ENCODE results near the gene CNMD.
"Not testable (repeated sequence)": the region's sequence is repeated elsewhere in the genome, so short reads cannot be mapped to it uniquely, and the experiment has no call there.

CNMD gene

DNA sequence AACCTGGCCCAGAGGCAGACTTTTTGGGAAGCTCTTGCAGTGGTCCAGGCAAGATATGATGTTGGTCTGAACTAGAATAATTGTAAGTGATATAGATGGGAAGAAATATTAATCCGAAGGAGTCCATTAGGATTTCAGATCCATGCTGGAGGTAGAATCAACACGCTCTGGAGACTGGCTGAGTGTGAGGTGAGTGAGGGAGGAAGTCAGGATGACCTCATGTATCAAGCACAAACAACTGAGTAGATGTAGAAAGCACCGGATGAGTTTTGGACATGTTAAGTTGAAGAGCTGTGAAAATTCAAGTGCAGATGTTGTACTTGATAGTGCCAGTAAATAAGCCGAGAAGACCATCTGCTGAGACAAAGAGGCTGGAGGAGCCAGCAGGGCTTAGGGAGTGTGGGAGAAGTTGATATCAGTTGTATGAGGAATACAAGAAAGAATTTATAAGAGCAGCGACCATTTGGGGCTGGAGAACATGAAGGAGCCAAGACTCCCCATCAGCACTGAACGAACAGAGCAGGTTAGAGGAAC, 5.3 kb upstream of the CNMD start:
- DNase-seq (ENCODE audit: low spot score) = no peak

DNA sequence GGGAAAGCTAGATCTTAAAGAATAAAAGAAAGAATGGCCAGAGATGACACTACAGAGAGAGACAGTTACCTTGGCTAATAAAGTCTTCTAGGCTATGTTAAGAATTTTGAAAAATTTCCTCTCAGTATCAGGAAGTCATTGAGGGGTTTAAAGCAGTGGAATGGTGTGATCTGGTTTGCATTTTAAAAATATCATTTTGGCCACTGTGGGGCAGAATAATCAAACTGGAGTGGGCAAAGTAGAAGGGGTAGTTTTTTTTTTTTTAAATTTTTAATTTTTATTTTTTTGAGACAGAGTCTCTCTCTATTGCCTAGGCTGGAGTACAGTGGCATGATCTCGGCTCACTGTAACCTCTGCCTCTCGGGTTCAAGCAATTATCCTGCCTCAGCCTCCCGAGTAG, 4.4 kb upstream of the CNMD start:
- DNase-seq (ENCODE audit: low spot score) = no peak

DNA sequence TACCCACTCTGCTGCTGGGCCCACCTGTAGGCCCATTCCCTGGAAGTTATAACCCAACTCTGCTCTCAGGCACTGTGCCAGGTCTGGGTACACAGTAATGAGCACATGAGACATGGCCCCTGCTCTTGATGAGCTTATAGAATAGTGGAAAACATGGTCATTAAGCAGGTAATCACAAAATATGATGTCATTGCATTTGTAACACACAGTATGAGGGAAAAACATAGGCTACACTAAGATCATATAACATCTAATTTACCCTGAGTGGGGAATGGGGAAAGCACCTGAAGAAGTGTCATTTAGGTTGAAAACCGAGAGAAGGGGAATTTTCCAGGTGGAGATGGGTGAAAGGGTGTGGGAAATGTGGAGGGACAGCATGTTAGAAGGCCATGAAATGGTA, 3.9 kb upstream of the CNMD start:
- DNase-seq (ENCODE audit: low spot score) = no peak

DNA sequence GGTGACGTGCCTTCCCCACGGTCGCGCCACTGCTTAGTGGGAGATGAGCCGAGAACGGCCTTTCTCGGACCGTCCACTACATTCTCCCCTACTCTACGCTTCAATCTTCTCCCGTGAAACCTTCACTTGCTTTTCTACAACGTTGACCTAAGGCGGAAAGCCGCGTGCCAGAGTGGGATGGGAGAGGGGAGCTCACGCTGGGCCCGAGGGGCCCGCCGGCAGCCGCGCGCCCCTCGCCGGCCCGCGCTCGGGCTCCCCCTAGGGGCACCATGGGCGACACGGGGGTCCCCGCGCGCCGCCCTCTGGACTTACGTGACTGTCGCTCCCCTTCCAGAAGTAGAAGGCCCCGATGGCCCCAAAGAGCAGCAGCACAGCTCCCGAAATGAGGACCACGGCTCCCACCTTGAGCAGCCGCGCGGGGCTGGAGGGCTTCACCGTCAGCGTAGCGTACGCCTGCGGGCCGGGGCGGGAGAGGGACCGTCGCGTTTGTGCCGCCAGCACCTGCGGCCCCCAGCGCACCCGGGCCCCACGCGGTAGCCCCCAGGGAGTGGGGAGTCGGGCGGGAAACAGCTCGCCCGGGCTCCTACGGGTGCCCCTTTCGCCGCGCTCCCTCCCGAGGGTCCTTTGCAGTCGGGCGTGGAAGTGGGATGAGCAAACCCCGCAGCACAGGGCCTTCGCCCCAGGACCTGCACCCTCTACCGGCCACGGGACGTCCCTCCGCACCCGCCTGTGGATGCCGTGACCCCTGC, 727 bp downstream of the CNMD start:
- DNase-seq (ENCODE audit: low spot score) = no peak

DNA sequence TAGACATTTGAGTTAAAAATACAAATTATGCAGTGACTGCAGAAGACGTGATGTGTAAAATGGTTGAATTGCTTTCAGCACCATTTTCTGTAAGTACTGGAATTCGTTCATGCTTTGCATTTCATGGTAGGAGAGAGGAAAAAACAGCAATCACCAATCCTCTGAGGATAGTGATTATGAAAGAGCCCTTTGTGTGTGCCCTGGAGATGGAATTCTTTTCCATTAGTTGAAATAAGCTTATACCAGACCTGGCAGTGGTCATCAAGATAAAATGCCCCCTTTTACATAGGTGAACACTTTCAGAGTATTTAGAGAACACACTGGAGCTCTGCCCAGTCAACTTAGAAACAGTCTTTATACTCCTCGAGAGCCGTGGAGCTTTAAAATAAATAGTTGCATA, 1.7 kb downstream of the CNMD start:
- DNase-seq (ENCODE audit: low spot score) = no peak

DNA sequence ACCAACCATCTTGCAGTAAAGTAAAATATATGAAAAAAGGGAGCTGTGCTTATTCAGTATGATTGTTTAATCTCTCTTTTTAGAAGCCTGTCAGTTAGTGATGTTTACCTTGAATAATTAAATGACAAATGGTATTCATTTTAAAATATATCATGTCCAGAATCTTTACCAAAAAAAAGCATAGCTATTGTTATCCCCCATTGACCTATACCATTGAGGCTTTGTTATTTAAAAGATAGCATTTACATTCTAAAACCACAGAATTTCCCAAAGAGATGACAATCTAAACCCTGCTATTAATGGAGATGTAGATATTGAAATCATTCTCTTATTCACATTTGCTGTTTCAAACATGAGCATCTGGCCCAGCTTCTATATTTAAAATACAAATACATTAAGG, 2.2 kb downstream of the CNMD start:
- DNase-seq (ENCODE audit: low spot score) = no peak

DNA sequence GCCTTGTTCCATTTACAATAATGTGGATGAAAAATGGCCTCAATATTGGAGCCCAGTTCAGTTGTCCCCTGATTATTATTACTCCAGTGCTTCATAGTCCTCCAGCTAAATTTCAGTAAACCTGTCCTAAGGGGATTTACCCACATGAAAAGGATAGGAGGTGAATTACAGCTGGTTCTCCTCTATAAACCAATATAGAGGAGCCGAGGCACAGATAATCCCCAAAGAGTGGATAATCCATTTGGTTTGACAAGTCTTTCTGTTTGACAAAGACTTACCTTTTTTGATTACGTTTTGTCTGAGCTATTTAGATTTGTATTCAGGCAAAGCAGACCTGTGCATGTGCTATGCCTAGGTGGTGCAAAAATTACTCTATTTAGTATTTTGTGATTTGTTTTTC, 2.7 kb downstream of the CNMD start:
- DNase-seq (ENCODE audit: low spot score) = no peak

DNA sequence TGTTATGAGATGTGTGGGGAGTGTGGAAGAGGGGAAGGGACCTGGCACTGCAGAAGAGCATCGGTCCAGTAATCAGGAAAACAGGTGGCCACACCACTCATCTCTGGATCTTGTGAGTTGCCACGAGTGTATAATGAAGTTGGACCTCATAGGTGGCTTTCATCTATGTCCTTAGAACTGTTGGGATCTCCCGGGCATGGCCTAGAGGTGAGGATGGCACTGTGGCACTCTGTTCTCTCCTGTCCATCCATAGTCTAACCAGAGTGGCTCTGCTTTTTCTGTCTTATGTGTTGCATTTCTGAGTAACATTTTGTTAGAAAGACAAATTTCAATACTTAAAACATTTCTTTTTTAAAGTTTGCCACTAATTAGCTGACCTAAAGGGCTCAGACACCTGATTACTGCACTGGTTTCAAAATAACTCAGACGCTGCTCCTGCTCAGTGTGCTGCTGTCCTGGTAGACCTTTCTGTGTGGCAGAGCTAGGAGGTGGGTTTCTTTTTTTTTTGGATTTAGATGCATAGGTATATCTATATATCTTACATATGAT, 5.5 kb downstream of the CNMD start:
- no peak for DNase-seq (ENCODE audit: low spot score)

DNA sequence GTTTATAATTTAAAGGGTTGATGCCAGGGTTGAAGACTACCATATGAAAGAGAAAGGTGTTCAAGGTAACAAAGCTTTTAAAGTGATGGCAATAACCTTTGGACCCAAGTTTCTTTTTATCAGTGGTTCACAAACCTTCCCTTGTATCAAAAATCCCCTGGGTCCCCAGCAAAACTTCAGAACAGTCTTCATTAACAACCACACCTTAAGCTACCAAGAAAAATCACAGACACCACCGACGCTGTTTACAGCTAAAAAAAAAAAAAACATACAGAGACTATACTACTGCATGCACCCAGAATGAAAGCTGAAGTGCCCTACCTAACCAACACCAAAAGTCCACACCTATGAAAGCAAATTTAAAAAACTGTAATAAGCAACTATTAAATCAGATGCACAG, 13.4 kb downstream of the CNMD start:
- DNase-seq (ENCODE audit: low spot score) = no peak

DNA sequence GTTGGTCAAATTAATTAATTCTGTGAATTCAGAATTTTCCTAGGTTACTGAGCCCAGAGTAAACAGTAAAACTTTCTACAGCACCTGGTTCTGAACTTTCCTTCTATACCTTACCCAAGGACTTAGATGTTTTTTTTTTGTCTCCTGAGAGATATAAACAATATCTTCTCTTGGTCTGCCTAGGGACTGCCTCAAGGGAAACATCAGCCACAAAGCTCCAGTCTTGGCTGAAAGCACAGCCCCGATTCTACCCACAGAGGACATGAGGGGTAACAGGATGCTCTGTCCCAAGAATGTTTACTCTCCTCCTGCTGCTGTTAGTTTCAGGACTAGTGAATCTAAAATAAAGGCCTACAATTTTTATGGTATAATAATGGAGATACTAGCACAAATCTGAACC, 14.3 kb downstream of the CNMD start:
- no peak for DNase-seq (ENCODE audit: low spot score)

DNA sequence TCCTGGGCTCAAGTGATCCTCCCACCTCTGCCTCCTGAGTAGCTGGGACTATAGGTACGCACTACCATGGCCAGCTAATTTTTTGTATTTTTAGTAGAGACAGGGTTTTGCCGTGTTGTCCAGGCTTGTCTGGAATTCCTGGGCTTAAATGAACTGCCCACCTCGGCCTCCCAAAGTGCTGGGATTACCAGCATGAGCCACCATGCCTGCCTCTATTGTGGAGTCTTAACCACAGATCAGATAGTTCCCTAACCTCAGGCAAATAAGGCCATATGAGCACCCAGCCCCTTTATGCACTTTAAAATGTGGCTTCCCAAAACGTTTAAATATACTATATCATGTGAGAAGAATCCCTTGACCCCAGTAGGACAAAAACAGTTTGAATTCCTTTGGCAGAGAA, 16.4 kb downstream of the CNMD start:
- DNase-seq (ENCODE audit: low spot score) = no peak

DNA sequence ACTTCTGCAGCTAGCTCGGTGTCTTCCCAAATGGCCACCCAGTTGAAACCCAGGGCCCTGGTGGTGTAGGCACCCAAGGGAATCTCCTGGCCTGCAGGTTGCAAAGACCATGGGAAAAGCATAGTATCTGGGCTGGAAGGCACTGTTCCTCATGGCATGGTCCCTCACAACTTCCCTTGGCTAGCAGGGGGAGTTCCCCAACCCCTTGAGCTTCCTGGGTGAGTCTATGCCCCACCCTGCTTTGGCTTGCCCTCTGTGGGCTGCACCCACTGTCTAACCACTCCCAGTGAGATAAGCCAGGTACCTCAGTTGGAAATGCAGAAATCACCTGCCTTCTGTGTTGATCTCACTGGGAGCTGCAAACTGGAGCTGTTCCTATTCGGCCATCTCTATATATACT, 18.3 kb downstream of the CNMD start:
- DNase-seq (ENCODE audit: low spot score) = not testable (repeated sequence)

DNA sequence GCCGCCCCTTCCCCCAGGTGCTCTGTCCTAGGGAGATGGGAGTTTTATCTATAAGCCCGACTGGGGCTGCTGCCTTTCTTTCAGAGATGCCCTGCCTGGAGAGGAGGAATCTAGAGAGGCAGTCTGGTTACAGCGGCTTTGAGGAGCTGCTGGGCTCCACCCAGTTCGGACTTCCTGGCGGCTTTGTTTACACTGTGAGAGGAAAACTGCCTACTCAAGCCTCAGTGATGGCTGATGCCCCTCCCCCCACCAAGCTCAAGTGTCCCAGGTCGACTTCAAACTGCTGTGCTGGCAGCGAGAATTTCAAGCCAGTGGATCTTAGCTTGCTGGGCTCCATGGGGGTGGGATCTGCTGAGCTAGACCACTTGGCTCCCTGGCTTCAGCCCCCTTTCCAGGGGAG, 18.7 kb downstream of the CNMD start:
- not testable (repeated sequence) for DNase-seq (ENCODE audit: low spot score)

DNA sequence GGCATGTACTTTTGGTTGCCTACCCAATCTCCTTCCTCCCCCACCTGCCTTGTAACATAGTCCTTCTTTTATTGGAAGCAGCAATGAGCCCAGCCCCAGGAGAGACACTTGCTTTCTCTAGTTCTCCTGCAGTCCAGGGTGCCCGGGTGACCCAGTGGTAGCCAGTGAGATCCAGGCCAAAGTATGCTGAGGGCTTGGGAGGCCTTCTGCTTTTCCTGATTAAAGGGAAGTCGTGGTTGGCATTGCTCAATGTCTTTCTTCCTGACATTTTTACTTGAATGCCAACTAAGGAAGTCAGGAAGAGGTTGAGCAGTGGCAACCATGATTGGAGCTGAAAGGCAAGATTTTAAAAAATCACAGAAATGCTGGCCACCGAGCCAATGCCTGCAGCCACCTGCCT, 25.7 kb downstream of the CNMD start:
- DNase-seq (ENCODE audit: low spot score) = no peak

DNA sequence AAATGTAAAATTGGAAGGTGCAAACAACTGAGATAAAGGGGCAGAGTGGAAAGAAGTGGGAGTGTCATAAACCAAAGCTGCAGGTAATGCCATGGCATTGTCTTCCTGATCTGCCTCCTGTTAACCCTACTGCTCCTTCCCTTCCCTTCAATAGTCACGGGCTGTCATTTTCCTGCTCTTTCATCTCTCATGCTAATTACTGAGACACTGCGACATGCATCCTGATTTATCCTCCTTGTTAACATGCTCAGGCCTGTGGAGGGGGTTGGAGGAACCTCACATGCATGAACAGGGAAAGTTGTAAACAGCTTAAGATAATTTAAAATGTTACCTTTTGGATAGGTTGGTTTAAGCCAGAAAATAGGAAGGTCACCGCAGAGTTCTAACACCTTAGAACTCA, 27.2 kb downstream of the CNMD start:
- DNase-seq (ENCODE audit: low spot score) = no peak

DNA sequence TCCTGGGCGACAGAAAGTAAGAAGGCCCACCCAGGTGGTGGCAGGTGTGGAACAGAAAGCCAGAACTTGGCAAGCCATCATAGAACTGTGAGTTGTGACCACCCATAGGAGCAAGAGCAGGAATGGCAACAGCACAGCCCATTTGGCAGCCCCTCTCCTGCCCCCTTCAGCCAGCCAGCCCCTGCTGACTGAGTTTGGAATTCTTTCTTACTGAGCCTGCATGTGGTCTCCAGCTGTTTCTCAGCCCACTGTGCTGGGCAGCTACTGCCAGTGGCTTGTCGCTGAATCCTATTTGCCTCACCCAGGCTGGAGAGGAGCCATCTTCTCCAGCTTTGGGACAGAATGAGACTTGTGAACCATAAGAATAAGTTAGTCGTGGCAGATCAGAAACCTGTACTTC, 28.3 kb downstream of the CNMD start:
- no peak for DNase-seq (ENCODE audit: low spot score)

DNA sequence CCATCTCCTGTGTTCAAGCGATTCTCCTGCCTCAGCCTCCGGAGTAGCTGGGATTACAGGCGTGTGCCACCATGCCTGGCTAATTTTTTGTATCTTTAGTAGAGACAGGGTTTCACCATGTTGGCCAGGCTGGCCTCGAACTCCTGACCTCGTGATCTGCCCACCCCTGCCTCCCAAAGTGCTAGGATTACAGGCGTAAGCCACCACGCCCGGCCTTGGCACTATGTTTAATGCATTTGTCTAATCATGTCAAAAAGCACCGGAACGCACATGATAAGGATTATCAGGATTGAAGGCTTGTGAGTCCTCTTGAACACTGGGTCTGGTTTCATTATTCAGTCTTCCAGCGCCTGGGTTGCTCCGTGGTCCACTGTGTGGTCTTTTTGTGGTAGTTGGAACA, 31.4 kb downstream of the CNMD start:
- not testable (repeated sequence) for DNase-seq (ENCODE audit: low spot score)

DNA sequence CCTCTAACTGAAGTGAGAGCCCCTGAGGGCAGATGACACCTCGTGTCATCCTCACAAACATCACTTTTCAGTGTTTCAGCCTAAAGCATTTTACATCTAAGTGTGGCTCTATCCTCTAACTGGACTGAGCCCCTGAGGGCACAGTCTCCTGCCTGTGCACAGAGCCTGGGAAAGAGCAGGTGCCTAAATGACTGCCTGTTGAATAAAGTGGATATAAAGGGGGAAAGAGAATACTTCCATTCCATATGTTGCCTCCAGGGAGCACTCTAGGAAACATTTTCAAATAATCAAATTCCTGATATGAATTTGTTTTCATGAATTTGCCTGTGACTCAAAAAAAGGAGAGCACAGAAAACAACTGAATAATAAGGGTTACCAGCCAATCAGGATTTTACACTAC, 32.2 kb downstream of the CNMD start:
- DNase-seq (ENCODE audit: low spot score) = no peak

DNA sequence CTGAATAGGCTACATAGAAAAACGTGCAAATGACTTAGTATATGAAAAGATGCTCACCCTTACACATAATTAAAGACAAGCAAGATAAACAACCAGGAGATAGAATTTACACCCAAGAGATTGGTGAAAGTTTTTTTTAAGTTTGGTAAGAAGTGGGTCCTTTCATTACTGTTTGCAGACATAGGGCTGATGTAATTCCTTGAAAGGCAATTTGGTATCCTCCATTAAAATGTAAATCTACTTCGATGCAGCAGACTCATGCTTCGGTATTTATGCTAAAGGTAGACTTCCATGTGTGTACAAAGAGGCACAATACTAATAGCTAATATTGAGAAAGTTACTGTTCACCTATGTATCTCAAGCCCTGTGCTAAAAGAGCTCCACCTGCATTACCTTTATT, 33.5 kb downstream of the CNMD start:
- DNase-seq (ENCODE audit: low spot score) = no peak

DNA sequence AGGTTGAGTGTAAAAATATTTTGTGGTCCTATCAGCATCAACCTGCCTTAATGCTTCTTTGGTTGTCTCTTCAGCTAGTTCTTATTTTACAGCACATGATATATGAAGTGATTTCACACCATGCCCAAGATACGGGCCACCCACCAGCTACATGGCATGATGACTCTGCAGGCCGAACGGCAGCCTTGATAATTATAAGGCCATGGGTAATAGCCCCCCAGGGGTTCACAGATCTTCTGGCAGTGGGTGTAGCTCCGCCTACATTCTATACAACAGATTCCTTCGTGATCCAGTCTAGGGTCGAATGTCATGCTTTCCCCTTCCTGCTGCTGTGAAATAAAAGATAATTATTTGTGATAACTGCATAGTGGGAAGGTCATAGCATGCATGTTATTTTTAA, 36.1 kb downstream of the CNMD start:
- no peak for DNase-seq (ENCODE audit: low spot score)

DNA sequence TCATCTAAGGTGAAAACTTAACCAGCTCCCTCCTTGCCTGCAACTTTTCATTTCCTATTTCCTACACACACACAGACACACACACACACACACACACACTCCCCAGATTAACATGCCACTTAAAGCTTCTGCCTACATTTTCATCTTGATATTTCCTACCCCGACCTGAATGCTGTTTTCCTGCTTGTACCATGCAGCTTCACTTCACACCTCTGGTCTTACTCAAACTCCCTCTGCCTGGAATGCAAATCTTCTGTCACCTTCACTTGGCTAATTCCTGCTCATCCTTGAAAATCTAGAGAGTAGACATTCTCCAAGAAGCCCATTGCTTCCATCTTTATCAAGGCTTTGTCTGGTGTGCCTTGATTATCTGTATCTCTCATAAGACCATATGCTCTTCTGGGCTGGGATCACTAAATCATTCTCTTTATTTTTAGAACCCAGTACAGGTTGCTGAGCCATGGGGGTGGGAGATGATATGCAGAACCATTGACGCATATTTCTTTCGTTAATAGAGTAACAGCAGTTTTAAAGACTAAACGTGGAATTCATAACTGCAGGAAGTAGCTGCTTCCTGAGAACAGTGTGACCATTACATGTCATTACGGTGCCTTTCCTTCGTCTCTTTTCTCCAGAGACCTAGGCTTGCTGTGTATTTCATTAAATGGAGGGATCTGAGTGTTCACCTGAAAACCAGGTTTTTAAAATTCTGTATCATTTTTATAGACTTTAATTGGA, 37.7 kb downstream of the CNMD start:
- no peak for DNase-seq (ENCODE audit: low spot score)

DNA sequence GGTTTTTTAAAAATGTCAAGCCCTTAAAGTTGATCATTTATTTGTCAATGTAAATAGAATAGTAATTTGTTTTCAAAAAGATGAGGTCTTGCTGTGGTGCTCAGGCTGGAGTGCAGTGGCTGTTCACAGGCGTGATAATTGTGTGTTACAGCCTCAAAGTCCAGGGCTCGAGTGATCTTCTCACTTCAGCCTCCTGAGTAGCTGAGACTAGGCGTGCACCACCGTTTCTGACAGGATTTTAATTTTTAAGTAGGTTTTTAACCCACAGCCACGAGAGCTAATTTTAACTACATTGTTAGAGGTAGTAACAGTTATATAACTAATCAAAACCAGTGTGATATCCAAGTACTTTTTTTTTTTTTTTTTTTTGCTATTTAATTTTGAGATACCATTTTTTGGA, 43.1 kb downstream of the CNMD start:
- no peak for DNase-seq (ENCODE audit: low spot score)

DNA sequence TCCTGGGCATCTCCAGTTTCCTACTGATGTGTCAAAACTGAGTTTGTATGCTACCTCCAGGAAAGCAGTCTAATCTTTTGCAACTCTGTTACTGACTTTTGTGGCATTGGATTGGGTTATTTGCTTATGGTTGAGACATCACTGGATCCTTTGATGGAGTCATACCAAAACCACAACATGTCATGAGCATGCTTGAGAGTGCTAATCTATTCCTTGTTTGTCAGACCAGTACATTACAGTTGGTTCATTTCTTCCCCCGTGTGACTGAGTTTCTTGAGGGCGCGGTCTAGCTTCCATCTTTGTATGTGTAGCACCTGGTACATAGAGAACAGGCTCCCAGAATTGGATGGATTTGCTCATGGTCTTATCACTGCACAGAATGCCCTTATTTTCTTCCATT, 43.8 kb downstream of the CNMD start:
- DNase-seq (ENCODE audit: low spot score) = no peak
